Stimulated activated CD8-positive, alpha-beta memory T cell treated with anti-CD3 and anti-CD28 coated beads, Interleukin-2, amount 100 ng/mL, for 1 hour (primary cell): ENCODE data around the gene WDR74.
"Not testable (repeated sequence)": the region's sequence is repeated elsewhere in the genome, so short reads cannot be mapped to it uniquely, and the experiment has no call there.

Experiments used
- DNase-seq, 2 donors: peaks; one replicate each; pipeline ENCODE4 v3.0.0-alpha.2; 2020; ENCODE audit warnings: low read depth in 2 of 2

Gene WDR74

DNA sequence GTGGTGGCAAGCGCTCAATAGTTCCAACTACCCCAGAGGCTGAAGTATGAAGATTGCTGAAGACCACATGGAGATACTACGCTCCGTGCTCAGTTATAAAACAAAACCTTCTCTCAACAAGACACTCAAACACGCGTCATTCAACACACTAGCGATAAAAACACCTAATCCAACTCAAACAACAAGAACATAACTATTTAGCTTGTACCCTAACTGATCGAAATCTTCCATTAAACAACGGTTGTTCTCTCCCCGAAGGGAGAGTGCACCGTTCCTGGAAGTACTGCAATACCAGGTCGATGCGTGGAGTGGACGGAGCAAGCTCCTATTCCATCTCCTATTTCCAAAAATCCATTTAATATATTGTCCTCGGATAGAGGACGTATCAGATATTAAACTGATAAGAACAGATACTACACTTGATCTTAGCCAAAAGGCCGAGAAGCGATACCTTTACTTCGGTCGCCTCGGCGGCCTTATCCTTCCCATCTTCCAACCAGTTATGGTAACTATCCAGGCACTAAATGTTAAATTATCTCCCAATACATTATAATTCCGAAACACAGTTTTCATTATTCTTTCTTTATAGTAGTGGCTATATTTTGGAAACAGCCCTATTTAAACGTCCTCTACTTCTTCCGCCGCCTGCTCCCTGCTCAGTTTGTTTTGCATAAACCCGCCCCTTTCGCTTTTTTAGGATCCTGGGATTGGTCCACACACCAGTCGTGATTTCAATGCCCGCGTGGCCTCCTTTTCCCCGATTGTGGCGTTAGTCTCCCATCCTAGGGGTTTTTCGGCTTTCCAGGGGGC lies 2.2 kb upstream of the WDR74 start:
- DNase-seq = peak; percentile 61 to 64

DNA sequence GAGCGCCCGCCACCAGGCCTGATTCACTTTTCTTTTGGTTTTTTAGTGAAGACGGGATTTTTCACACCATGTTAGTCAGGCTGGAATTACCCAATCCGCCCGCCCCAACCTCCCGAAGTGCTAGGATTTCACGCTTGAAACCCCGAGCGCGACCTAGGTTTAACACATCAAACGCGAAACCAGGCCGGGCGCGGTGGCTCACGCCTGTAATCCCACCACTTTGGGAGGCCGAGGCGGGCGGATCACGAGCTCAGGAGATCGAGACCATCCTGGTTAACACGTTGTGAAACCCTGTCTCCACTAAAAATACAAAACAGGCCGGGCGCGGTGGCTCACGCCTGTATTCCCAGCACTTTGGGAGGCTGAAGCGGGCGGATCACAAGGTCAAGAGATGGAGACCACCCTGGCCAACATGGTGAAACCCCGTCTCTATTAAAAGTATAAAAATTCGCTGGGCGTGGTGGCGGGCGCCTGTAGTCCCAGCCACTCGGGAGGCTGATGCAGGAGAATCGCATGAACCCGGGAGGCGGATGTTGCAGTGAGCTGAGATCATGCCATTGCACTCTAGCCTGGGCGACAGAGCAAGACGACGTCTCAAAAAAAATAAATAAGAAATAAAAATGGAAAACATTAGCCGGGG lies 1.5 kb upstream of the WDR74 start:
- DNase-seq = peak; percentile 48 to 58

DNA sequence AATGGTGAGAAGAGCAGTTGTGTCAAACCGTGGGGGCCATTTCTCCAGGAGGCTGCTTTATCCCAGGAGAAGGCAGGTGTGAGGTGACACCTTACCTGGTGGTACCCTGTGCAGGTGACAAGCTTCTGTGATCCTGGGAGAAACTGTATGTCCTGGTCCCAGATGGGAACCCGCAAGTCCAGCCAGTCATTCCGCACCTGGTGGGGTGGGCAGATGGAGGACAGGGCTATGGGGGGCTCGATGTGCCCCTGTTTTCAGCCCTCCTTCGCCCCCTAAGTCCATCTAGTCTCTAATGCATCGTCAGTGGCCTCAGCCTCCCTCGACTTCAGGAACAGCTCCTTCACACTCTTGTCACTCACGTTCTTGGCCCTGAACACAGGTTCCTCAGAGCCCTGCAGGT lies 4.1 kb downstream of the WDR74 start:
- no peak for DNase-seq

DNA sequence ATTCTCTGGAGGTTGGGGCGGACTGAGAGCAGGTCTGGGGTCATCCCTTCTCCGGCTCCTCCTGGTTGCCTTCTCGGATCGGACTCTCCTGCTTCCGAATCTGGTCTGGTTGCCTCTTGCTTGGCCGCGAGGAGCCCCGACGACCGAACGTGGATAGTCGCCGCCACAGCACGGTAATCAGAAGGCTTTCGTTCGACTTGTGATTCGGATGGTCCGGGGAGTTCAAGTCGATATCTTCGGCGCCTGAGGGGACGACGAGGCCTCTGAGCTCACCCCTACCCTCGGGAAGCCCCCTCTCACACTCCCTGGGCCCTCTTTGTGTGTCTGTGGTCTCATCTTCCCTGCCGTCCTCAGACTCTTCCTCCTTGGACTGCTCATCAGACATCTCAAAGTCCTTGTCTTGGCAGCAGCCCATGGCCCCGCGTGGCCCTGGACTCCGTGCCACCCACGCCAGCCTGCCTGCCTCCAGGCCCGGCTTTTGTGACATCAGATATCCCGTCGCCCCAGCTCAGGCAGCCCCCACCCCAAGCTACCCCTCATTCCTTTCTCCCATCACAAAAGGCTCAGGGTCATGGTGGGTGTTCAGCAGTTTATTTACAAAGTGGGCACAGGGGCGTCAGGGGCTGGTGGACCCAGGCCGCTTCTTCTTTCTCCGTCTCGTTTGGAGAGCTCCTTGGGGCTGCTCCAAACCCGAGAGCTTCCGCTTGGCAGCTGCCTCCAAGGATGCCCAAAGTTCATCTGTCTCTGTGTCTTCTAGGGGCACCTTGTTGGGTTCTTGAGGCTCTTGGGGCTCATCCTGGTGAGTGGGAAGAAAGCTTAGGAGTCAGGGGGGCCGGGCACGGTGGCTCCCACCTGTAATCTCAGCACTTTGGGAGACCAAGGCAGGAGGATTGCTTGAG lies 6.8 kb downstream of the WDR74 start, which contains the start of gene TEX54:
TEX54 (minus strand) TSS at position 506 of the 899 bp plus-strand sequence.
- DNase-seq = no peak

DNA sequence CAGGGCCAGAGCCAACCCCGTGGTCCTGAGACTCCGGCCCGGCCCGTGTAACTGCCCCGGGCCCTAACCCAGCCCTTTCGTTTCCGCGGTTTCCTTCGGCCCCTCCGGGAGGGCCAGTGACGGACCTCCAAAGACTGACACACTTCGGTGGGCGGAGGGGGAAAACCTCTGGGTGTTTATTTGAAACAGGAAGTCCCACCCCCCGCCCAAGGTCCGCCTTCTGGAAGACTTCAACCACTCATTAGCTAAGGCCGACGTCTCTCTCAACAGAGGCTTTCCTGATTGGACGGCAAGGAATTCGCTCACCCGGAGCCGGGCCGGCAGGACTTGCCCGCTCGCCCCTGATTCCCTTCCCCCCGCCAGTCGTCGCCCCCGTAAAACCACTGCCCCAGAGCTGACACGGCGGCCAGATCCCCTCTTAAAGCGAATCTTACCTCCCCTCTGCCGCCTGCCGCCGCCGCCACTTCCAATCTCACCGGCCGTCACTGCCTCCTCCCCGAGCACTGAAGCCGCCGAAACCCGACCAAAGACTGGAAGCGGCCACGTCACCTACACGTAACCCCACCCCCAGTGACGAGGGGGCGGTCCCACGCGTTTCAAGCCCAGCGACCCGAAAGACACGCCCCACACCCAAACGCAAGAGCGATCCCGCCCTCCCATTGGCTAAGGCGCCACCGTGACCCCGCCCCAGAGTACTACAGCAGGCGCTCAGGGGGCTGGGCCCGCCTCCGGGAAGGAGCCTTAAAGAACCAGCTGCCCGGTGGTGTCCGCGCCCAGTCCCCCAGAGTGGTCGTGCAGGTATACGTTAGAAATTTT lies 7.7 kb downstream of the WDR74 start, which contains the start of gene STX5:
STX5 (minus strand) TSS at position 532 of the 816 bp plus-strand sequence. CDS start 808 bp downstream, outside the sequence.
- DNase-seq = peak; percentile 99

DNA sequence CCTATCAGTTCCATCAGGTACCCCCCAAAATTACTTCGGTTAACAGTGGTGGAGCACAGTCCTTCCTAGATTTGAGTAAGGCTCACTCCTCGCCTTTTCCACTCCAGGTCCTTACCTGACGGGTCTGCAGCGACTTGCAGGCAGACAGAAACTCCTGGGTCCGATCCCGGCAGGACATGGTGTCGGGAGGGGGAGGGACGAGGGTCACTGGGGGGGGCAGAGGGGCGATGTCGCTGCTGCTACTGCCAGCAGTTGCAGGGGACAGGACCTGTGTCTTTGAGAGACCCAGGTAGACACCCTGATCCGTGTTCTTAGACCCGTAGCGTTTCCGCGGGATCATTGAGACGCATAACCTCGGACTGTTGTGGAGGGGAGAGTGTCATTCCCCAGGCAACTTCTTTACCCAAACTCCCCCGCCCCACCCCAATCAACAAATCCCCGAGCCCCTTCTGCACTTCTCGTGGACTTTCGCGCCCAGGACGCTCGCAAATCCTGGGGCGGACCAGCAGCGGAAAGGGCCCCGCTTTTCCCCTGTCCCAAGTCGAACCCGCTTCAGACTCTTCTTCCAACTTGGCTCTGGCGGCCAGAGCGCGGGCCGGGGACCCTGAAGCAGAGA lies 8.4 kb downstream of the WDR74 start:
- DNase-seq = no peak

DNA sequence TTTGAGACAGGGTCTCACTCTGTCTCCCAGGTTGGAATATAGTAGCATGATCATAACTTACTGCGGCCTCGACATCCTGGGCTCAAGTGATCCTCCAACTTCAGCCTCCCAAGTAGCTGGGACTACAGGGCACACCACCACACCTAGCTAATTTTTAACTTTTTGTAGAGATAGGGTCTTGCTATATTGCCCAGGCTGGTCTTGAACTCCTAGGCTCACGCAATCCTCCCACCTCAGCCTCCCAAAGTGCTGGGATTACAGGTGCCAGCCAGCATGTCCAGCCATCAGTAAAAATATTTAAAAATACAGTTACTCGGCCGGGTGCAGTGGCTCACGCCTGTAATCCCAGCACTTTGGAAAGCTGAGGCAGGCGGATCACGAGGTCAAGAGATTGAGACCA lies 11.3 kb downstream of the WDR74 start:
- DNase-seq = not testable (repeated sequence)

DNA sequence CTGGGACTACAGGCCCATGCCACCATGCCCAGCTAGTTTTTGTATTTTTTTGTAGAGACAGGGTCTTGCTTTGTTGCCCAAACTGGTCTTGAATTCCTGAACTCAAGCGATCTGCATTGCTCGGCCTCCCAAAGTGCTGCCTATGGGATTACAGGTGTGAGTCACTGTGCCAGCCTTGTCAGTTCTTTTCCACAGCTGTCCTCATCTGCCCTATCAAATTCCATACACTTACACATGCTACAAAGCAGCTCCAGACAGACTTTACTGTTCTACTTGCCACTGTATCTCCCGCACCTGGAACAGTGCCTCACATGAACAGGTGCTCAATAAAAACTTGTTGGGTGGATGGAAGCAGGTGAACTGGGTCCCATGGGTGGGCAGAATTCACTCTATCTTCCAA lies 15.7 kb downstream of the WDR74 start:
- DNase-seq = no peak

DNA sequence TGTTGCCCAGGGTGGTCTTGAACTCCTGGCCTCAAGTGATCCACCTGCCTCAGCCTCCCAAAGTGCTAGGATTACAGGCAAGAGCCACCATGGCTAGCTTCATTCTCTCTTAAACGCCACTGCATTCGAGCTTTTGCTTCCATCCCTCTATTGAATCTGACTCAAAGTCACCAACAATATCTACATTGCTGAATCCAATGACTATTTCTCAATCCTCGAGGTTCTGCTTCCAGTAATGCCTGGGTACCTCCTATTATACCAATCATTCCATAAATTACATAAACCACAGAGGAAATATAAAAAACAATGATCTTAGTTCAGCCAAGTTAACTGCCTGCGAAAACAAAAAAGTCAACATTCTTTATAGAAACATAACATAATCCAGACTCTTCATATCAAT lies 22.3 kb downstream of the WDR74 start:
- DNase-seq = no peak

DNA sequence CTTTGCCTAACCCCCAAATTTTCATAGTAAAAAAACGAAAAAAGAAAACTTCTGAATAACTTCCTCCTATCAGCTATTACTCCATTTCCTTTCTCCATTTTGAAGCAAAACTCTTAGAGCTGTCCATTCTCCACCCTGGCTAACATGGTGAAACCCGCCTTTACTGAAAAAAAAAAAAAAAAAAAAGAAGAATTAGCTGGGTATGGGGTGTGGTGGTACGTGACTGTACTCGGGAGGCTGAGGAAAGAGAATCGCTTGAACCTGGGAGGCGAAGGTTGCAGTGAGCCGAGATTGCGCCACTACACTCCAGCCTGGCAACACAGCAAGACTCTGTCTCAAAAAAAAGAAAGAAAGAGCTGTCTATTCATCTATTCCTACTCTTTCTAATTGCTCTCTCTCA lies 22.8 kb downstream of the WDR74 start:
- no peak for DNase-seq

DNA sequence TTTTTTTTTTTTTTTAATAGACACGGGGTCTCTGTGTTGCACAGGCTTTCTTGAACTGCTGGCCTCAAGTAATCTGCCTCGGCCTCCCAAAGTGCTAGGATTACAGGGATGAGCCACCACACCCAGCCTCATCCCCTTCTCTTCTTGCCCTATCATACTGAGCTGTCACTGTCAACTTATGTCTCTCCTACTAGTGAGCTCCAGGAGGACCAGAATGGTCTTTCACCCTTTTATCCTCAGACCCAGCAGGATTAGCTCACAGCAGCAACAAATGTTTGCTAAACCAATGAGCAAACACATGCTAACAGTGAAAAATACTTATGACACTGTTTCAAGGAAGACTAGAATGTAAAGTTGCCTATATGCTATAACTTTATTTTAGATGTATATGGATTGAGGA lies 27.7 kb downstream of the WDR74 start:
- no peak for DNase-seq

DNA sequence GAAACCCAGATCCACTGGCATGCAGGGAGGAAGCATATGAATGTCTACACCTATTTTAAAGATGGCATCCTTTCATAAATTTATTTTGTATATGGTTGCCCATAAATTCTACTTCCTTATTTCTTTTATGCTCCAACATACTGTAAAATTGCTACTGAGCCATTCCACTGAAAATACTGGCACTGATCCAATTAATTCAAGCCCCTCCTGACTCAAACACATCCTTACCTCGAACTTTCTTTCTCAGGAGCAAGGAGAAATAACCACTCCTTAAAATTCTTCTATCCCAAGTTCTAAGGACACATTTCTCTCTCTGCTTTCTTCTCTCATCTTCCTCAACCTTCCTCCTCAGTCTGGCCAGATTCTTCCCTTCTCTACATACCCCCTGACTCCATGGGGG lies 28.6 kb downstream of the WDR74 start:
- no peak for DNase-seq

DNA sequence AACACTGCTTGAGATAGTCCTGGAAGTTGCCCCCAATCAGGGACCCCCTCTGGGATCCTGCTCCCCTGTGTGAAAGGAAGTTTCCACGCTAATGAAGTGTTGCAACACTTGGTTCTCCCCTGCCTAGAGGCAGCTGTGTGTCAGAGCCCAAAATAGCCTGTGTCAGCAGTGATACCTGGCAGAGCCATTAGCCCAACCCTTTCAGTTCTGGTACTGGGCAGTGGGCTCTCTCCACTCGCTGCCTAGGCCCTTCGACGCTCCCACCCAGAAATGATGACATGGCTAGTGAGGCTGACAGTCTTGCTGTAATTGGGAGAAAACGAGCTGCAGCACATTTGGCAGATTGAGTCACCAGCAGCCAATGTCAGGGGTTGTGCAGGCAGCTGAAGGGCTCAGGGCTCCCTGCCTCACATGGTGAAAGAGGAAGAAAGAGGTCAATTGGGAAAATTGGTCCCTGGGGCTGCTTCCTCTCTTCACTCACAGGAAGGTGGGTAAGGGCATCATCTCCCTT lies 32.7 kb downstream of the WDR74 start:
- no peak for DNase-seq

DNA sequence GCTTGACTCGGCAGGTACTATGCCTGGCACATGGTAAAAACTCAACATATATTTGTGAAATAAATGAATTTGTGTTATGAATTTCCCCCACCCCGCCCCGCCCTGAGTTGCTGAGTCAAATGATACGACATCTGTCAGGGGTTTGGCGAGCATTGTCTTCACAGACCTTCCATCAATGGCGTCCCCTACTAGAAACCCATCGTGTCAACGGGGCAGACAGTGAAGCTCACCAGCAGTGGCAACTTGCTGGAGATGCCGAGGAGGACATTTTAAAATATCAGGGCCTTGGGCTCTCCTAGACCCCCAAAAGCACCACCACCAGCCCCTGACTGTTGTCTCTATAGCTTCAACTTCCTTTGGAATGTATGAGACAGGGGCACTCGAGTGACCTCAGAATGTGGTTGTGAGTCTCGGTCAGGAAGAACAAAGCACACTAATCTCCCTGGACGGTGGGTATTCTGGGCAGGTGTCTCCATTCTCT lies 33.4 kb downstream of the WDR74 start:
- DNase-seq = no peak

DNA sequence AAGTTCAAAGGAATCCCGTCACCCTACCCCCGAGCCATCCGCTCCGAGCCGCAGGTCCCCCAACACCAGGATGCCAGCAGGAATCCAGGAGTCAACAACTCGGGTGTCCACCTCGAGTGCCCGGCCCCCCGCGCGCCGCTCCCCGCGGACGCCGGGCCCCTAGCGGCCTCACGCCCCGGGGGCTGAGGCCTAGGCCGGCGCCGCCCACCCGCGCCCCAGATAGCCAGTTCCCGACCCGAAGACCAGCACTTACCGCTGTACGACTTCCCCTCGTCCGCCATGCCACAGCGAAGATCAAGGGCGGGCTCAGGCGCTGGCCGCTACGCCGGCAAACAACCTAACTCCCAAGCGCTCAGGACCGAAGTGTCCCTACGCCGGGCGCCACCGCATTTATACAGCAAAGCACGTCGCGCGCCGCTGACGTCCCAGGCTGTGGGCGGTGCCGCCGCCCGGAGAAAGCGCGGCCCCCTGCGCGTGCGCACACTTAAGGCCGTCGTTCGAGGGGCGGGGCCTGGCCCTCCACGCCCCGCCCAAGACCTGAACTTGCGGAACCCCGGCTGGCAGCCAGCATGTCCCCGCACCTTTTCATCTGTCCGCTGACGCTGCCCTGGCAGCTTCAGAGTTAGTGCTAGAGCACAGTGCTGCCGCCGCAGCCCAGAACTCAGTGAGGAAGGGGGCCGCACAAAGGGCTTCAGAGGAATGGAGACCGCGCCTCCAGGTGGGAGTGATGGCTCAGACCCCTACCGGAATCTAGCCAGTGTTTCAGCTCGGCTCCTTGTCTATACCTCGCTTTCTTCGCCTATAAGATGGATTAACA lies 34.1 kb downstream of the WDR74 start, which contains the start of gene NXF1:
NXF1 (minus strand) TSS at position 365 of the 817 bp plus-strand sequence; CDS start at position 281, 84 bp downstream.
- DNase-seq = peak; percentile 92

DNA sequence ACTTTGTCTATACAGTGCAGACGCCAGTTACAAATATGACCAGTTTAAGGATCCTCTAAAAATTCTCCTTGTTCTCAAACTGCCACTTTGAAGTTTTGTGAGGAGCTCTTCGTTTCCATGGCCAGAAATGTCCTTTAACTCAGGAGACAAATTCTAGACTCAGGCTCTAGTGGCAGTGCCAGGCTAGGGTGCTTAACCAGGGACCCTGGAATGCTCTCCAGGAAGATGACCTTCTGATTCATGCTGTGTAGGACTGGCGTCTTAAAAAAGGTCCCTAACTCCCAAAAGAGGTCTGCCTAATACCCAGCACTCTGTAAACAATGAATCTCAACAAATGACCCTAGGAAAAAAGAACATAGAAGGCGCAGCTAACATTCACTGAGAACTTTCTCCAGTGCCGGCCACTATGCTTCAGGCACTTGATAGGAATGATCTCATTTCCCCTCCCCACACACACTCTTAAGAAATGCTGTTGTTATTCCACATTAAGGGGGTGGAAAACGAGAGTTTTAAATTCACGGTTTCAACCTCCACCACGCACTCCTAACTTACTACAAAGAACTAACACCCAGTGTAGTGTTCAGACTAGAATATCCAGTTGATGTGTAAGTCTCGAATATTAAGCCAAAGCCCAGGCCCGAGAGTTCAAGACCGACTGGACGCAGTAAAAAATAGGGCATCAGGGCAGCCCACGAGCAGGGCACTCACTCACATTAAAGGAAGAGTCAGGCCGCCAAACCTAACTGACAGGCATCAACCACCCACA lies 34.9 kb downstream of the WDR74 start:
- no peak for DNase-seq

DNA sequence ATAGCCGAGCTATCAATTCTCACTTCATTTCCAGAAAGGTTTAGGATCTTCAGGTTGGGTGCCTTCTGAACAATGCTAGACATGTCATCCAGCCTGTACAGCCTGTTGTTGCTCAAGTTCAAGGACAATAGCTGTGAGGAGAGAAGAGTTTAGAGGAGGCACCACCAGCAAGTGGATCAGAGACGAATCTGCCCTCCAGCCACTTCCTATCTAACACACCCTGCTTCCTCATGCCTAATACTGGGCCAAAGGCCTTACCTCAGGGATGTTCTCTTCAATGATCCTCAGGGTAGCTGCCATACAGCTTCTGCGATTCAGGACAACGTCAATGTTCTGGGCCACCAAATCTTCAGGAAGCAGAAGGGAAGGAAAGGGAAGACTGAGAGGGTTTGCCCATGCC lies 38.3 kb downstream of the WDR74 start:
- no peak for DNase-seq

DNA sequence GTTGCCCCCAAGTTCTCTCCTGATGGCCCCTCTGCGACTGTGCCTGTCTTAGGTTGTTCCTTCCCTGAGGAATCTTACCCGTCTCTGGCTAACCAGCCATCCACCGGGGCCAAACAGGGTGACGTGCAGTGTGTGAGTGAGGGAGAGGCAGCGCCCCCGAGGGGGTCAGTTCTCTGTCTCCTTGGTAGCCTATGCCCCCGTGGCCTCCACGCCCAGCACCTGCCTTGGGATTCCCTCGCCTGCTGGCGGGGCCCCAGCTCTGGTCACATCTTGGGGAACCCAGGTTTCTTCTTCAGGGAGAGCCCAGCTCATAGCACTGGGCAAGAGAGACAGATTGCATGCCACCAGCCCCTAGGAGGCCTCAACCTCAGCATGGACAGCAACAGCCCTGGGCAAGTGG lies 39.9 kb downstream of the WDR74 start:
- DNase-seq = no peak

DNA sequence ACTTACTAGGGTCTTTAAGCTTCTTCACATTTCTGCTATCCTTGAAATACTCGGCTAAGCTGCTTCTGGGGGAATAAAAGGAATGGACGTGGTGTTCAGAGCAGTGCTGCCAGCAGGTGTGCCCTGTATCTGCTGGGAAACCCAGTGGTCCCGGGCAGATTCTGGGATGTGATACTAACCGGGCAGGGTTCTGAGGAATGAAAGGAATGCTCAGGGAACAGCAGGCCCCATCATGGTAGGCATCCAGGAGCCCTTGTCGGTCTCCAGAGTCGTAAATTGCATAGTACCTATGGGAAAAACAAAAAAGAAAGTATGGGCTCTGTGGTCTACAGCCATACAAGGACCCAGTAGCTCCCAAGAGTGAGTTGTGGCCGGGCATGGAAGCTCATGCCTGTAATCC lies 43.1 kb downstream of the WDR74 start:
- DNase-seq = no peak
